ENCODE results near the gene F8A1.
A peak's percentile ranks its signal among the peaks of the same experiment; 100 is the strongest.
"Not testable (repeated sequence)": the region's sequence is repeated elsewhere in the genome, so short reads cannot be mapped to it uniquely, and the experiment has no call there.

Gene F8A1

GRCh38 chrX:154886069-154886788 lies at the start of gene F8A1:
F8A1 (plus strand) TSS chrX:154886355; CDS start chrX:154886375, 20 bp downstream.
- peak; percentile 22 for DNase-seq

DNA sequence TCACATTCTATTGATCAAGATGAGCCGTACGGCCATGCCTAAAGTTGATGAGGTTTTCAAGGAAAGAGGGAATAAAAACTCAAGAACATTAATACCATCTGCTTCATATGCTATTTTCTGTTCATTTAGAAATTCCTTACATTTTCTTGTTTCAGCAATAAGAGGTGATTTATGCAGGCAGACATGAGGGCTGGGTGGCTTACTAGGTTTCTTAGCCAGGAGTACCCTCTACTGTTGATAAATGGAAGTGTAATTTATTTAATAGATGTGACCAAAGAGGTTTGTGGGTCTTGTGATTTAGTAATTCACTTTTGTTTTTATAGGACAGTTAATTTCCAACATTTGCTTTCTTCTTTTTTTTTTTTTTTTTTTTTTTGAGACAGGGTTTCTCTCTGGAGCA lies 45.3 kb upstream of the F8A1 start:
- no peak for DNase-seq

DNA sequence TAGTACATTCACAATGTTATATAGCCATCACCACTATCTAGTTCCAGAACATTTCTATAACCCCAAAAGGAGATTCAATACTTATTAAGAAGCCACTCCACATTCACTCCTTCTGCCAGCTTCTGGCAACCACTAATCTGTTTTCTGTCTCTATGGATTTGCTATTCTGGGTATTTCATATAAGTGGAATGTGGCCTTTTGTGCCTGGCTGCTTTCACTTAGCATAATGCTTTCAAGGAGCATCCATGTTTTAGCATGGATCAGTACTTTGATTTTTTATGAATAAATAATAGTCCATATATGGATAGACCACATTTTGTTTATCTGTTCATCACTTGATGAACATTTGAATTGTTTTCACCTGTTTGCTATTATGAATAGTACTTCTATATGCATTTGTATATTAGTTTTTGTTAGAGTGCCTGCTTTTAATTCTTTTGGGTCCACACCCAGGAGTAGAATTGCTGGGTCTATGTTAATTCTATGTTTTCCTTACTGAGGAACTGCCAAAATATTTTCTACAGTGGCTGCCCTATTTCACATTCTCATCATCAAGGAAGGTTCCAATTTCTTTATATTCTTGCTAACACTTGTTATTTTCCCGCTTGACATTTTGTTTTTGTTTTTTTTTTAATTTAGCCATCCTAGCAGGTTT lies 35.1 kb upstream of the F8A1 start:
- DNase-seq = no peak

GRCh38 chrX:154855256-154855655 lies 30.9 kb upstream of the F8A1 start:
- DNase-seq = no peak

GRCh38 chrX:154868522-154868921 lies 17.6 kb upstream of the F8A1 start:
- not testable (repeated sequence) for DNase-seq

DNA sequence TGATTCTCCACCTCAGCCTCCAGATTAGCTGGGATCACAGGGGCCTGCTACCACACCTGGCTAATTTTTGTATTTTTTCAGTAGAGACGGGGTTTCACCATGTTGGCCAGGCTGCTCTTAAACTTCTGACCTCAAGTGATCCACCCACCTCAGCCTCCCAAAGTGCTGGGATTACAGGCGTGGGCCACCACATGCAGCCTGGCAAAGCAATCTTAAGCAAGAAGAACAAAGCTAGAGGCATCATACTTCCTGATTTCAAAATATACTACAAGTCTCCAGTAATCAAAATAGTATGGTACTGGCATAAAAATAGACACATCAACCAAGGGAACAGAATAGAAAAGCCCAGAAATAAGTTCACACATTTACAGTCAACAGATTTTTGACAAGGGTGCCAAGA lies 12.8 kb upstream of the F8A1 start:
- DNase-seq = no peak

GRCh38 chrX:154884069-154884468 lies 2.1 kb upstream of the F8A1 start:
- DNase-seq = not testable (repeated sequence)

GRCh38 chrX:154885057-154885456 lies 1.1 kb upstream of the F8A1 start:
- not testable (repeated sequence) for DNase-seq

GRCh38 chrX:154885549-154885948 lies 606 bp upstream of the F8A1 start:
- not testable (repeated sequence) for DNase-seq

DNA sequence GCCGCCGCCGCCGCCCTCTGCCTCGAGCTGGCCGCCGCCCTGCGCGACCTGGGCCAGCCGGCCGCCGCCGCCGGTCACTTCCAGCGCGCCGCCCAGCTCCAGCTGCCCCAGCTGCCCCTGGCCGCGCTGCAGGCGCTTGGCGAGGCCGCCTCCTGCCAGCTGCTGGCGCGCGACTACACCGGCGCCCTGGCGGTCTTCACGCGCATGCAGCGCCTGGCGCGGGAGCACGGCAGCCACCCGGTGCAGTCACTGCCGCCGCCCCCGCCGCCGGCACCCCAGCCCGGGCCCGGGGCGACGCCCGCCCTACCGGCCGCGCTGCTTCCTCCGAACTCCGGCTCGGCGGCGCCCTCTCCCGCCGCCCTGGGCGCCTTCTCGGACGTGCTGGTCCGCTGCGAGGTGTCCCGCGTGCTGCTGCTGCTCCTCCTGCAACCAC lies 650 bp downstream of the F8A1 start:
- DNase-seq = not testable (repeated sequence)

GRCh38 chrX:154890990-154891639 lies 5.0 kb downstream of the F8A1 start:
- no peak for DNase-seq

DNA sequence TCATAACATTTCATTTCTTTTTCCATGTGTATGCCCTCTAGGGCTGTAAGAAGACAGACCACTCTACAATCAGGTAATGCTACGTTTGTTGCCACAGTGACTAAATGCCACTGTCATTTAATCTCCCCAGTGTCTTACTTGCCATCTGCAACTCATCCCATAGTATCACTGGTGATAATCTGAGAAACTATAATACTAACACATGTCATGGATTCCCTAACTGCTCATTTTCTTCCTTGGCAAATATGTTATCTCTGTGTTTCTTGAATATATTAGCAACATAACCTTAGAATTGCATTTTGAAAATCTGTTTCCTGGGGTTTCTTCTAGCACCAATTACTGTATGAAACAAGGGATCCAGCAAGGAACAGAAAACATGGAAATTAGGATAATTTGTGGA lies 6.1 kb downstream of the F8A1 start:
- no peak for DNase-seq

GRCh38 chrX:154900323-154900722 lies 14.2 kb downstream of the F8A1 start:
- DNase-seq = no peak

- DNase-seq = no peak
Observed at GRCh38 chrX:154902408-154902807, 16.3 kb downstream of the F8A1 start.

DNA sequence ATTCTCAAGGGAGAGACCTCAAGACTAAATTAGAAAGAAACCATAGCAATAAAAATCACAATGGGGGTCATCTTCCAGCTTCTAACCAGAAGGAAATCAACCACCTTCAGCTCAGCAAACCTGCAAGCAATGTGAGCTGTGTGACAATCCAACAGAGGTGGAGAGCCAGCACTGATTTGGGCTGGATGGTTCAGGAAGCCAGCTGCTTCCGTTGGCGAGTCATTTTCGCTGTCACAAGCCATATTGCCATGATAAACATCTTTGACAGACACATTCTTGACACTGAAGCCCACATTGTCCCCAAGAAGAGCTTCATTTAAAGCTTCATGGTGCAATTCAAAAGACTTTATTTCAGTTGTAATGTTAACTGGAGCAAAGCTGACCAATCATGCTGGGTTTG lies 22.7 kb downstream of the F8A1 start:
- no peak for DNase-seq

DNA sequence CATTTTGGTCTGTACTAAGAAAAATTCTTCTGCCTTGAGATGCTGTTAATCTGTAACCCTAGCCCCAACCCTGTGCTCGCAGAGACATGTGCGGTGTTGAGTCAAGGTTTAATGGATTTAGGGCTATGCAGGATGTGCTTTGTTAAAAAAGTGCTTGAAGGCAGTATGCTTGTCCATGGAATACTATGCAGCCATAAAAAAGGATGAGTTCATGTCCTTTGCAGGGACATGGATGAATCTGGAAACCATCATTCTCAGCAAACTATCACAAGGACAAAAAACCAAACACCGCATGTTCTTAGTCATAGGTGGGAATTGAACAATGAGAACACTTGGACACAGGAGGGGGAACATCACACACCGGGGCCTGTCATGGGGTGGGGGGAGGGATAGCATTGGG lies 23.9 kb downstream of the F8A1 start:
- DNase-seq = not testable (repeated sequence)

GRCh38 chrX:154910528-154910927 lies 24.4 kb downstream of the F8A1 start:
- not testable (repeated sequence) for DNase-seq

GRCh38 chrX:154914052-154914451 lies 27.9 kb downstream of the F8A1 start:
- DNase-seq = no peak

- no peak for DNase-seq
Observed at GRCh38 chrX:154918060-154918483, 31.9 kb downstream of the F8A1 start.

DNA sequence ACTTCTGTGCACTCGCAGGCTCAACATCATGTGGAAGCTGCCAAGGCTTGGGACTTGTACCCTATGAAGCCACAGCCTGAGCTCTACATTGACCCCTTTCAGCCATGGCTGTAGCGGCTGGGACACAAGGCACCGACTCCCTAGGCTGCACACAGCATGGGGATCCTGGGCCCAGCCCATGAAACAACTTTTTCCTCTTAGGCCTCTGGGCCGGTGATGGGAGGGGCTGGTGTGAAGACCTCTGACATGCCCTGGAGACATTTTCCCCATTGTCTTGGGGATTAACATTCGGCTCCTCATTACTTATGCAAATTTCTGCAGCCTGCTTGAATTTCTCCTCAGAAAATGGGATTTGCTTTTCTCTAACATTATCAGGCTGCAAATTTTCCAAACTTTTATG lies 38.6 kb downstream of the F8A1 start:
- DNase-seq = not testable (repeated sequence)
